HL-60 (cell line): ENCODE results near the gene ATP1B1.

ENCODE experiments used
- DNase-seq, 2 experiments: peaks; one replicate each; pipeline ENCODE4 v3.0.0-alpha.2; 2010 to 2020; ENCODE audit warnings: low read depth in 1 of 2, low spot score in 1 of 2
- H3K27ac ChIP-seq: fragments of 250-450 bp; sonication (Bioruptor Pico); replicated peaks from 2 replicates; pipeline ENCODE4 v1.5.1; 2020; ENCODE audit warnings: mild to moderate bottlenecking, moderate library complexity
- H3K27me3 ChIP-seq: fragments of 250-450 bp; sonication (Bioruptor Pico); 2 replicates; pipeline ENCODE4 v1.5.1; 2021; ENCODE audit warnings: mild to moderate bottlenecking, moderate library complexity; ENCODE audit not compliant: insufficient read depth, poor library complexity, severe bottlenecking
- H3K4me3 ChIP-seq: replicated peaks from 2 replicates; pipeline ENCODE4 v1.5.1; 2011; ENCODE audit warnings: mild to moderate bottlenecking, control low read depth, low read length; ENCODE audit not compliant: insufficient read depth
- CTCF ChIP-seq: IDR thresholded peaks from one replicate; pipeline ENCODE4 v1.5.1; 2011; ENCODE audit warnings: low read length, control low read depth, inconsistent platforms; ENCODE audit not compliant: insufficient read depth
- GABPA ChIP-seq: IDR thresholded peaks from 2 replicates; pipeline ENCODE4 v1.6.1; 2012; ENCODE audit warnings: low read depth
- POLR2AphosphoS5 ChIP-seq: IDR thresholded peaks from 2 replicates; pipeline ENCODE4 v1.6.1; 2012; ENCODE audit warnings: low read depth
- REST ChIP-seq: IDR thresholded peaks from 2 replicates; pipeline ENCODE4 v1.6.1; 2012; ENCODE audit warnings: low read depth; ENCODE audit not compliant: insufficient replicate concordance
- SPI1 ChIP-seq: IDR thresholded peaks from 2 replicates; pipeline ENCODE4 v1.6.1; 2012; ENCODE audit warnings: low read depth, mild to moderate bottlenecking, borderline replicate concordance

The ATP1B1 gene

GRCh38 chr1:169100208-169100607, 6.3 kb upstream of the ATP1B1 start:
- no peak overlapping the region for H3K27ac ChIP-seq
- DNase-seq: no peak
- TF ChIP-seq REST (no peak), SPI1 (no peak), POLR2AphosphoS5 (no peak), CTCF (no peak), GABPA (no peak)
- peaks cover 14% of the 10 kb centered on the region for H3K27me3 ChIP-seq
- no peak overlapping the region for H3K4me3 ChIP-seq

- no peak overlapping the region for H3K4me3 ChIP-seq
- TF ChIP-seq GABPA (no peak), SPI1 (no peak), CTCF (no peak), REST (no peak), POLR2AphosphoS5 (no peak)
Measured at GRCh38 chr1:169100651-169101088, 5.8 kb upstream of the ATP1B1 start.

GRCh38 chr1:169102567-169102966, 3.9 kb upstream of the ATP1B1 start:
- Histone ChIP-seq H3K4me3 (no peak overlapping the region), H3K27me3 (peaks cover 24% of the 10 kb centered on the region), H3K27ac (no peak overlapping the region)
- no peak for DNase-seq
- TF ChIP-seq CTCF (no peak), GABPA (no peak), SPI1 (no peak), REST (no peak), POLR2AphosphoS5 (no peak)

More at GRCh38 chr1:169100651-169101088, 5.8 kb upstream of the ATP1B1 start:
- H3K27ac ChIP-seq: no peak overlapping the region
- H3K27me3 ChIP-seq: peaks cover 18% of the 10 kb centered on the region
- DNase-seq: no peak
